Endothelial cell of umbilical vein (primary cell): ENCODE results near the gene MBD3. TPM values are rescaled to one million over a fixed set of nuclear protein-coding genes. Genes with fewer than 3 reads are reported as not detected.

Source experiments
- BruUV-seq: library from RNA; stranded (reverse); fragments of 400-500 nt; replicated peaks from 2 replicates; lab custom pipeline; 2021; lab: Mats Ljungman, UMichigan
- CTCF ChIA-PET: fragments of 300-600, 350-600 bp; sonication (Branson Sonifier 250); formaldehyde crosslinking; loops from one replicate; lab custom pipeline; 2021; ENCODE audit warnings: antibody characterized with exemption, inconsistent platforms; lab: Charles Lee
- POLR2A ChIA-PET: fragments of 300-600, 350-600 bp; sonication (Branson Sonifier 250); formaldehyde crosslinking; loops from one replicate; lab custom pipeline; 2021; ENCODE audit warnings: antibody characterized with exemption, inconsistent platforms; lab: Charles Lee
- DNase-seq: peaks from one replicate; pipeline ENCODE4 v3.0.0-alpha.2; 2011; ENCODE audit warnings: low read depth, low spot score
- FAIRE-seq: peaks from 2 replicates; lab custom pipeline; 2011; peaks lifted over from hg19 to GRCh38; lab: Jason Lieb, UNC
- H2AFZ ChIP-seq: 2 replicates; pipeline ENCODE4 v1.6.0; 2012; ENCODE audit warnings: low read depth, low read length, control low read depth, inconsistent platforms
- H3K27ac ChIP-seq: 2 replicates; pipeline ENCODE4 v1.5.1; 2011; ENCODE audit warnings: low read depth, mild to moderate bottlenecking, control low read depth, low read length, moderate library complexity; ENCODE audit not compliant: insufficient read depth
- H3K27me3 ChIP-seq, 2 experiments: 2 replicates each; pipeline versions ENCODE4 v1.6.0 to v1.6.1; 2011; ENCODE audit warnings: low read length in 2 of 2, mixed read lengths in 1 of 2; ENCODE audit not compliant: control insufficient read depth in 2 of 2, insufficient read depth in 2 of 2
- H3K36me3 ChIP-seq, 2 experiments: 2 replicates in 1 of 2; 3 replicates in 1 of 2; pipeline ENCODE4 v1.5.1; 2011; ENCODE audit warnings: low read length in 2 of 2, mild to moderate bottlenecking in 1 of 2, moderate library complexity in 1 of 2; ENCODE audit not compliant: control insufficient read depth in 2 of 2, insufficient read depth in 2 of 2; ENCODE audit errors: extremely low read depth in 1 of 2
- H3K4me1 ChIP-seq: 3 replicates; pipeline ENCODE4 v1.5.1; 2011; ENCODE audit warnings: mild to moderate bottlenecking, low read length; ENCODE audit not compliant: control insufficient read depth, insufficient read depth; ENCODE audit errors: extremely low read depth
- H3K4me2 ChIP-seq: 2 replicates; pipeline ENCODE4 v1.6.1; 2011; ENCODE audit warnings: low read length, control low read depth, mixed read lengths; ENCODE audit not compliant: insufficient read depth
- H3K4me3 ChIP-seq, 3 experiments: fragments of 200-600 bp in 1 of 3; sonication (generic), shearing (Covaris generic) in 1 of 3; replicated peaks in 1 of 3; 2 replicates each; pipeline ENCODE4 v1.5.1; 2011 to 2016; ENCODE audit warnings: control low read depth in 3 of 3, low read length in 3 of 3, mild to moderate bottlenecking in 2 of 3, inconsistent platforms in 1 of 3, low read depth in 1 of 3, moderate library complexity in 1 of 3; ENCODE audit not compliant: insufficient read depth in 1 of 3
- H3K79me2 ChIP-seq: 2 replicates; pipeline ENCODE4 v1.6.0; 2012; ENCODE audit warnings: low read length, inconsistent platforms; ENCODE audit not compliant: control insufficient read depth, insufficient read depth
- H3K9ac ChIP-seq: replicated peaks from 2 replicates; pipeline ENCODE3; 2011; ENCODE audit warnings: low read length, control low read depth; ENCODE audit not compliant: insufficient read depth; ENCODE audit errors: extremely low read depth
- H3K9me1 ChIP-seq: replicated peaks from 3 replicates; pipeline ENCODE4 v1.6.0; 2011; ENCODE audit warnings: mild to moderate bottlenecking, low read length; ENCODE audit not compliant: control insufficient read depth, insufficient read depth; ENCODE audit errors: extremely low read depth
- H3K9me3 ChIP-seq: replicated peaks from 2 replicates; pipeline ENCODE4 v1.5.1; 2012; ENCODE audit warnings: low read length, inconsistent platforms; ENCODE audit not compliant: control insufficient read depth, insufficient read depth
- H4K20me1 ChIP-seq: replicated peaks from 2 replicates; pipeline ENCODE3; 2011; ENCODE audit warnings: mild to moderate bottlenecking, low read length; ENCODE audit not compliant: control insufficient read depth, insufficient read depth; ENCODE audit errors: extremely low read depth
- CTCF ChIP-seq, 2 donors: IDR thresholded peaks; 1 replicate in 1 of 2; 2 replicates in 1 of 2; pipeline ENCODE4 v1.5.1; 2011; ENCODE audit warnings: low read length in 2 of 2, mild to moderate bottlenecking in 2 of 2, moderate library complexity in 2 of 2, control low read depth in 1 of 2, inconsistent platforms in 1 of 2, low read depth in 1 of 2; ENCODE audit not compliant: insufficient read depth in 1 of 2; ENCODE audit errors: extremely low read depth in 1 of 2
- EZH2 ChIP-seq: IDR thresholded peaks from 2 replicates; pipeline ENCODE4 v1.6.1; 2012; ENCODE audit warnings: borderline replicate concordance, low read depth, mild to moderate bottlenecking, moderate library complexity, low read length, inconsistent platforms; ENCODE audit not compliant: severe bottlenecking
- FOS ChIP-seq: IDR thresholded peaks from 2 replicates; pipeline ENCODE4 v1.6.1; 2011; ENCODE audit warnings: mild to moderate bottlenecking, low read length, moderate library complexity, borderline replicate concordance; ENCODE audit not compliant: insufficient read depth
- GATA2 ChIP-seq: IDR thresholded peaks from 2 replicates; pipeline ENCODE4 v1.7.0; 2011; ENCODE audit warnings: low read depth, mild to moderate bottlenecking, moderate library complexity, mixed read lengths, low read length; ENCODE audit not compliant: insufficient read length, insufficient read depth
- JUN ChIP-seq: IDR thresholded peaks from 2 replicates; pipeline ENCODE4 v1.6.1; 2011; ENCODE audit warnings: borderline replicate concordance, low read depth; ENCODE audit not compliant: insufficient read length, insufficient read depth
- MAX ChIP-seq: IDR thresholded peaks from 2 replicates; pipeline ENCODE4 v1.6.1; 2011; ENCODE audit not compliant: insufficient read depth, insufficient read length
- MYC ChIP-seq: IDR thresholded peaks from one replicate; pipeline ENCODE4 v1.6.1; 2011; ENCODE audit warnings: mild to moderate bottlenecking, low read depth, low read length
- POLR2A ChIP-seq: IDR thresholded peaks from 2 replicates; pipeline ENCODE4 v1.6.1; 2012; ENCODE audit warnings: low read depth, mild to moderate bottlenecking, control low read depth, low read length
- POLR2AphosphoS5 ChIP-seq: IDR thresholded peaks from 2 replicates; pipeline ENCODE4 v1.6.1; 2012; ENCODE audit warnings: low read depth, mild to moderate bottlenecking, control low read depth, low read length, moderate library complexity; ENCODE audit not compliant: insufficient read depth
- dilution Hi-C: fragments of 300-500 bp; cut with MboI; formaldehyde crosslinking; loops from one replicate; pipeline ENCODE4 v1.15.0; 2019; ENCODE audit warnings: low sequenced_read_pairs; ENCODE audit not compliant: extremely low pct_ligation_motif_present
- intact Hi-C: fragments of 100-400 bp; cut with micrococcal nuclease; formaldehyde crosslinking; loops from one replicate; pipeline ENCODE4 v1.10.0; 2022
- polyA plus RNA-seq, 4 experiments: library from polyadenylated mRNA; depleted of rRNA in 3 of 4; stranded (reverse) in 3 of 4; unstranded in 1 of 4; fragments of >200 nt; gene quantifications; 2 replicates each; pipeline versions ENCODE4 v1.2.1 to v1.2.3, GENCODE V29; 2011 to 2012; ENCODE audit warnings: missing spikeins in 1 of 4
- total RNA-seq: library from RNA; stranded (reverse); gene quantifications from 2 replicates; pipeline ENCODE4 v1.2.3, GENCODE V29; 2021

MBD3 gene
- total and polyA plus RNA-seq, 2 donors (not counting 3 experiments of a cell fraction or from before 2014, with no cell fraction given) = 96.8 to 120 TPM

- no peak for DNase-seq
- no peak overlapping the region for H3K4me2 ChIP-seq
- no peak overlapping the region for H3K27ac ChIP-seq
- no peak overlapping the region for H2AFZ ChIP-seq
- peaks cover 10% of the 10 kb centered on the region in 2 experiments for H3K36me3 ChIP-seq
- dilution Hi-C loops (no loop called here), intact Hi-C loops (no loop called here)
- ChIA-PET POLR2A (no interaction called here), CTCF (interaction anchor here (1.3 kb wide), 1 partner anchor 9 kb away, joined by 3 read pairs; no protein-coding TSS in a partner anchor)
- FAIRE-seq = no peak
- H3K4me1 ChIP-seq = no peaks in the 10 kb centered on the region
- H3K79me2 ChIP-seq = peaks cover 22% of the 10 kb centered on the region
- no peaks in the 10 kb centered on the region for H3K9me1 ChIP-seq
- no peak overlapping the region for H3K9ac ChIP-seq
- no peaks in the 10 kb centered on the region for H4K20me1 ChIP-seq
- no peaks in the 10 kb centered on the region for H3K9me3 ChIP-seq
- TF ChIP-seq MAX (no peak), JUN (no peak), CTCF (IDR thresholded peaks at IDR 0.05; ENCODE audit: extremely low read depth in 1 of 2, insufficient read depth in 1 of 2, low read depth in 1 of 2, low read length in 2 of 2) (no peak), EZH2 (no peak), FOS (no peak), POLR2AphosphoS5 (no peak), GATA2 (no peak), POLR2A (no peak), MYC (no peak)
- H3K4me3 ChIP-seq = no peak overlapping the region
- BruUV-seq = no TSS peak
- H3K27me3 ChIP-seq = no peaks in the 10 kb centered on the region
Observed at GRCh38 chr19:1554968-1555367, 37.7 kb downstream of the MBD3 start.
